Measurements from ENCODE around the gene AQP2.

DNA sequence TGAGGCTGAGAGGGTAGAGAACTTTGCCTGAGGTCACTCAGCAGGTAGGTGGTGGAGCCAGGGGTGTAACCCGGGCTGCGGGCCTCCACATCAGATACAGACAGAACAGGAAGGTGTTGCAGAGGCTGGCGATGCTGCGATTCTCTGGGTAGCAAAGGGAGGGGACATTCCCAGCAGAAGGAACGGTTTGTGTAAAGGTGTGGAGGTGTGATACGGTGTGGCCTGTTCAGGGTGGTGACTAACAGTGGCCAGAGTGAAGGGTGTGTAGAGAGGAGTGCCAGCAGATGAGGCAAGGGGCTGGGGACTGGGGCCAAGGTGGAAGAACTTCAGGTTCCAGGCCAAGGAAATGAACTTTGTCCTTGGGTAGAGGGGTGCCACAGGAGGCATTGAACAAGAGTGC, 28.6 kb upstream of the AQP2 start:
- TF ChIP-seq CTCF (conservative IDR thresholded peaks at IDR 0.05) (no peak), ZFX (IDR thresholded peaks at IDR 0.05) (no peak)

Measured in C4-2B (cell line).